GM19240 (cell line): ENCODE results near the gene STXBP5L.
A peak's percentile ranks its signal among the peaks of the same experiment; 100 is the strongest.
"Not testable (repeated sequence)": the region's sequence is repeated elsewhere in the genome, so short reads cannot be mapped to it uniquely, and the experiment has no call there.

Experiments used
- DNase-seq: peaks from one replicate; pipeline ENCODE4 v3.0.0; 2011; ENCODE audit warnings: low spot score; ENCODE audit not compliant: insufficient read length

Gene STXBP5L

DNA sequence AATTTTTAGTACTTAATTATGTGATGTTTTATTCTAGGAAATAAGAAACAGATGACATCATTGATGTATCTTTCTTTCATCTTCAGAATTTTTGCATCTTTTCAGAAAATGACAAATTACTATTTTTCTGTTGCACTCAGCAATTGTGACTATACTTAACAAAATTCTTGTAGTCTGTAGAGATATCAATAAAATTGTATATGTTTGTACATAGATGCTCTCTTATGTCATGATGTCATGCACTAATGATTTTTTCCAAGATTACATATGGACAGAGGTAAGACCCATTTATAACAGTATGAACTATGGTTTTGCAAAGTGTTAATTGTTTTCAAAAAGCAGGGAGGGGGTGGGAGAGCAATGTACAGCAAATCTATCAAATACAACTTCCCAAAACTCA, 516.5 kb downstream of the STXBP5L start:
- no peak for DNase-seq

DNA sequence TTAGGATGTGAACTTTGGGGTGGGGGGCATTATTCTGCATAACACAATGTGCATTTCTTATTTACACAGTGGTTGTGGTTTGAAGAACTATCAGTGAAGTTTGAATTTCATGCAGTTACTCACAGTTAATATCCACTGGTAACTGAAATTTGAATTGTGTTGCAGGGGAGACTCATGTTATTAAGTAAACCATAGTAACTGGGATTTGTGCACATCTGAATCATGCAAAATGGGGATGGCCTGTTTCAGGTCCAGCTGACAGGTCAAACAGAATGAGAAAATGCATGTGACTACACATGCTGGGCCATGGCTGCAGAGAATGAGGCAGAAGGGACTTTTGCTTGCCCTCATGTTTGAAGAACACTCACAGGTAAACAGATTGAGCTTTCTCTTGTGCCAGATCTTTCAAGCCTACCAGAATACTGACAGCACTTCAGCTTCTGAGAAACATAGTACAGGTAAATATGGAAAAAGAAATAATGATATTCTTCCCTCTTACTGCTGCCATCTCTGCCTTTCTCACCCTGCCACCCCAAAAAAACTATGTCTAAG, 522.7 kb downstream of the STXBP5L start:
- DNase-seq, result no peak

DNA sequence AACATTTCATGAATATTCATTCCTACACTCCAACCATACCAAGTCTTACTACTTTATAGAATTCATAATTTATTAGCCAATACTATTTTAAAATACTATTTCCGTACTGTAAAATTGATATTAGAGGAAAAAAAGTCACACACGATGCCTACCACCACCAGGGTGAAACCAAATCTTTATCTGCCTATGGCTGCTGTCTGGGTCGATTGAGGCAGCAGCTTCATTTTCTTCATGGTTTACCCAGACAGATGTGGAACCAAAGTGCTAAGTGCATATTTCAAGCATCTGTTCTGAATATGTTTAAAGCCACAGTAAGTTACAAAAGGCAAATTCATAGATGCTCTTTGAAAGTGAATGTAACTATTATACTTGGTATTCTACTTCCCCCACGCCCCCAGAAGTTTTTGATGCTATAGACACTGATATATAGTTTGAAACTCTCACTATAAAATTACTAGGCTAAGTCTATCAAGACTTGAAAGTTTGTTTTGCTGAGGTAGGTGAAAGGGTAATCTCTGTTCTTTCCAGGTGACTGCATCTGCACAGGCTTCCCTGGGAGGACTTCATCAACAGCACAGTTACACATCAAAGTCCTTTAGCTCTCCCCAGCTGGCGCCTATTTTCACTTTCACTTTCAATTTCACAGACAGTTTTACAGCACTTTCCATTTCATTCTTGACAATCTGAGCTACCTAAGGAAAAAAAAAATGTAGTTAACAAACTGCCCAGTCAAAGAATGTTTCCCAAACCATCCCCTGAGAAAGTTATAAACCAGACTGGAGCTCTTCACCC, 523.9 kb downstream of the STXBP5L start:
- DNase-seq, result peak; percentile 48

DNA sequence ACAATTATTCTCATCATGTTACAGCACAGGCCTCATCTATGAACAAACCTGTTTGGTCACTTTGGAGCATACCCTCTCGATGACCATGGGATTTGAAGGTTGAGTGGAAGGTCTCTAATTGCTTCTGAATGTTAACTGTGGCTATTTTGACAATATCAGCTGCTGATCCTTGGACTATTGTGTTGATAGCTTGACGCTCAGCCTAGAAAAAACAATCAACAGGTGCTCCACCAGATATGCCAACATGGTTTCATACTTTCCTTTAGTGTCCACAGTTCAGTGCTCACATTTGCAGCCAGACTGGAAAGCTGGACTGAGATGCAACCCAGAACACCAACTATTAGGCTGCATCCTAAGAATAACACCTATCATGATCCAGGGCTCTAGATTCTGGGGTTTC, 528.1 kb downstream of the STXBP5L start:
- no peak for DNase-seq

DNA sequence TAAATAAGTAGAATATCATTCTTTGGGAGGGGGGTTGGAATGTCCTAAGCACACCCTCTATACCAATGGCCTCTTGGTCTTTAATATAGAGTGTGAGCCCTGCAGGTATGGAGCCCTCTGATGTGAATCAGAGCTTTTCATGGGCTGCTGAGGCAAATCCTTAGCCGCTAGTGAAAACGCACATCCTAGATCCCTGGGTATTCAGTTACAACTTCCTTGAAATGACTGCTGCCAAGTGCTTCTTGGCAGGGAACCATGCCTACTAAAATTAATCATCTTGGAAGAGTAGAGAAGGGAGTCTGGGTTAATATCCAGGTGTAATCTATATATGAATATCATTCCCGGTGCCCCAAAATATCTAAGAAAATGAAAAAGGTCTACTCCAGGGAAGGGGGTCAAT, 528.6 kb downstream of the STXBP5L start:
- DNase-seq, result no peak

DNA sequence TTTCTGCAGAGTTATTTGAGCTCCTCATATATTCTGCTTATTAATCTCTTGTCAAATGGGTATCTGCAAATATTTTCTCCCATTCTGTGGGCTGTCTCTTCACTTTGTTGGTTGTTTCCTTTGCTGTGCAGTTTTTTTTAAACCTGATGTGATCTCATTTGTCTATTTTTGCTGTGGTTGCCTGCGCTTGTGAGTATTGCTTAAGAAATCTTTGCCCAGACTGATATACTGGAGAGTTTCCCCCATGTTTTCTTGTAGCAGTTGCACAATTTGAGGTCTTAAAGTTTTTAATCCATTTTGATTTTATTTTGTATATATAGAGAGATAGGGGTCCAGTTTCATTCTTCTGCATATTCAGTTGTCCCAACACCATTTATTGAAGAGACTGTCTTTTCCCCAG, 535.5 kb downstream of the STXBP5L start:
- DNase-seq, result no peak

DNA sequence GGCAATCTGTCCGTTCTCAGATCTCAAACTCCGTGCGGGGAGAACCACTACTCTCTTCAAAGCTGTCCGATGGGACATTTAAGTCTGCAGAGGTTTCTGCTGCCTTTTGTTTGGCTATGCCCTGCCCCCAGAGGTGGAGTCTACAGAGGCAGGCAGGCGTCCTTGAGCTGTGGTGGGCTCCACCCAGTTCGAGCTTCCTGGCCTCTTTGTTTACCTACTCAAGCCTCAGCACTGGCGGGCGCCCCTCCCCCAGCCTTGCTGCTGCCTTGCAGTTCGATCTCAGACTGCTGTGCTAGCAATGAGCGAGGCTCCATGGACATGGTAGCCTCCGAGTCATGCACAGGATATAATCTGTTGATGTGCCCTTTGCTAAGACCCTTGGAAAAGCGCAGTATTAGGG, 543.7 kb downstream of the STXBP5L start:
- not testable (repeated sequence) for DNase-seq

DNA sequence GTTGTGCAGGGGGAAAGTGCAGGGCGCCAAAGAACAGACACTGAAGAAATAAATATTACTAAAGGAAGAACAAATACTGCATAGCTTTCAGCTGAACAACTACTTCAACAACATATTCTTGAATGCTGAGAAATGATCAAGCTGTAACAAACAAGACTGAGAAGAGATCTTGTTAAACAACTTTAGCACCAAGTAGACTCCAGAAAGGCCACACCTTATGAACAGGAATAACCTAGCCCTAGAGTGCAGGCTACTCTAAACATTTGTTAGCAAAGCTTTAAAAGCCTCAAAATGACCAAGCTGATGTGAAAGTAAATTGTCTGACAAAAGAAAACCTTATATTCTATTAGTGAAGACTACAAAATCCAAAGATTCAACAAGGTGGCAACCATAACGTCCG, 554.6 kb downstream of the STXBP5L start:
- no peak for DNase-seq

DNA sequence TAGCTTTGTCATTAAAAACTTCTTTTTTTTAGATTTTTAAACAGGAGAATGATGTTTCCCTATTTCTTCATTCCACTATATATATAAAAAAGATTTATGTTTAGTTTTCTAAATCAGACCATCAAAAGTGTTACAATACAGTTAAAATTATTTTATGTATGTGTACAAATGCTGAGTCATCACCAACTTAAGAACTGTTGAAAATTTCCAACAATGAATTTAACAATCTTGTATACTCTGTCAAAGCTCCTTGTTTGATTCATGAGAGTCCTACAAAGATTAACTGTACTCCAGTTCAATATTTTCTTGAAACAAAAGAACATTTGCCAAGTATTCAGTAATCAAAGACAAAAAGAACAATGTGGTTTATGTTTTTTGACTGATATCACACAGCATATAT, 555.7 kb downstream of the STXBP5L start:
- no peak for DNase-seq

DNA sequence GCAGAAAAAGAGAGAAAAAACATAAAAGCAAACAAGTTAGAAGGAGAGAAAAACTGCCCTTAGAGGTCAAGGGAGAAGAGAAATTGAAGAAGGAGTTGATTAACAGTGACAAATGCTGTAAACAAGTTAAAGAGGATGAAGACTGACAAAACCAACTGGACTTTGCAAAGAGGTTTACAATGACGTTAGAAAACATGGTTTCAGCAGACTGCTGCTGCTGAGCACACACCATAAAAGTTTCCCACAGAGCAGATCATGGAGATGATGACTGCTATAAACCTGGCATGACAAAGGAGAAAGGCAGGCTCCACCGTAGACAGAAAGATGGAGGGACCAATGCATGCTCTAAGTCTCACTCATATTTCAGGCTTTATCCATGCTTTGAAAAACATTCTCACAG, 559.1 kb downstream of the STXBP5L start:
- DNase-seq, result no peak

DNA sequence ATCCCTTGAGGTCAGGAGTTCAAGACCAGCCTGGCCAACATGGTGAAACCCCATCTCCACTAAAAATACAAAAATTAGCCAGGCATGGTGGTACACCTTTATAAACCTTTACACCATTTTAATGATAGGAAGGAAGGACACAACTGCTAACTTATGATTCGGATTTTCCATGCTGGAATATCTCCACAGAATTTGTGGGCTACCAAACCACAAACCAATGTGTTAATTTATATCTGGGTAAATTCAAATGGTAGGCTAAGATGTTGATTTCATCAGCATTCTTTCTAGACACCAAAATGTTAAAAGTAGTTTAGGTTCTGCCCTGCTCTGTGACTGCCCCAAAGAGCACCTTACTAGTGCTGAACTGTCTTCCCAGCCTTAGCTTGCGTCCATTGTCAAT, 565.0 kb downstream of the STXBP5L start:
- no peak for DNase-seq
